SK-N-DZ (cell line): ENCODE data around the gene PRR5L.

Source experiments
- DNase-seq: peaks from one replicate; pipeline ENCODE4 v3.0.0-alpha.2; 2015; ENCODE audit warnings: low spot score

The PRR5L gene

DNA sequence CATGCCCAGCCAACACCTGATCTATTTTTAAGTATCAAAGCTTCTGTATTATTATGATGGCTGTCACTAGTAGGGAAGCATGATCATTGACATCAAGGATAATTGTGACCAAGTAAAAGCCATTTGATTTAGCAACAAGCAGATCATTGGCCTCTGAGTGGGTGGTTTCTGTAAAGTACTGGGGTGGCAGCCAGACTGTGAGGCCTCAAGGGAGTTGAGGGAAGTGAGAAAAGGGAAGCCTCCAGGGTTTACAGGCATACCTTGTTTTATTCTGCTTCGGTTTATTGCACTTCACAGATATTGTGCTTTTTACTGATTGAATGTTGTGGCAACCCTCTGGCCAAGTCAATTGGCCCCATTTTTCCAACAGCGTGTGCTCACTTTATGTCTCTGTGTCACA lies 60.1 kb downstream of the PRR5L start:
- no peak for DNase-seq

DNA sequence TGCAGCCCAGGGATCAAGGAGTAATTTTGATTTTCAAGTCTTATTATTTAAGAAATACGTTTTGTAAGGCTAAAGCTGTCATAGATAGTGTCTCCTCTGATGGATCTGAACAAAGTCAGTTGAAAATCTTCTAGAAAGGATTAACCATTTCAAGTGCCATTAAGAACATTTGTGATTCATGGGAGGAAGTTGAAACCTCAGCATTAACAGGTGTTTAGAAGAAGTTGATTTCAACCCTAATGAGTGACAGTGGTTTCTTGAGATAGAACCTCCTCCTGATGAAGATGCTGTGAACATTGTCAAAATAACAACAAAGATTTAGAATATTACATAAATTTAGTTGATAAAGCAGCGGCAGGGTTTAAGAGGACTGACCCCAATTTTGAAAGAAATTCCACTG lies 61.7 kb downstream of the PRR5L start:
- no peak for DNase-seq

GRCh38 chr11:36358436-36358835 lies 62.3 kb downstream of the PRR5L start:
- no peak for DNase-seq

DNA sequence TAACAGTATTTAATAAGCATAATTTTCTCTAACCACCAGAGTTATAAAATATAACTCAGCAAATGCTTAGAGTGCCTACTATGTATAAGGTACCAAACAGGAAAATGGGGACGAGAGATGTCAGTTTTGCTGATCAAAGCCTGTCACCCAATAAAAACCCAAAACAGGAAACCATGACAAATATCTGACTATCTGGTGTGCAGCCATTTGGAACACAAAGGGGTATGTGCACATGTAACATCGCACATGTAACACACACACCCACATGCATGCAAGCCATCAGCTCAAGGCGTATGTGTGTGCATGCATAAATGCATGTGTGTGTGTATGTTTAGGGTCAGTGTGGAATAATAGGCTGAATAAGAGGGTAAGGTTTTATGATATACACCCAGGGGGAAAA lies 64.2 kb downstream of the PRR5L start:
- no peak for DNase-seq

DNA sequence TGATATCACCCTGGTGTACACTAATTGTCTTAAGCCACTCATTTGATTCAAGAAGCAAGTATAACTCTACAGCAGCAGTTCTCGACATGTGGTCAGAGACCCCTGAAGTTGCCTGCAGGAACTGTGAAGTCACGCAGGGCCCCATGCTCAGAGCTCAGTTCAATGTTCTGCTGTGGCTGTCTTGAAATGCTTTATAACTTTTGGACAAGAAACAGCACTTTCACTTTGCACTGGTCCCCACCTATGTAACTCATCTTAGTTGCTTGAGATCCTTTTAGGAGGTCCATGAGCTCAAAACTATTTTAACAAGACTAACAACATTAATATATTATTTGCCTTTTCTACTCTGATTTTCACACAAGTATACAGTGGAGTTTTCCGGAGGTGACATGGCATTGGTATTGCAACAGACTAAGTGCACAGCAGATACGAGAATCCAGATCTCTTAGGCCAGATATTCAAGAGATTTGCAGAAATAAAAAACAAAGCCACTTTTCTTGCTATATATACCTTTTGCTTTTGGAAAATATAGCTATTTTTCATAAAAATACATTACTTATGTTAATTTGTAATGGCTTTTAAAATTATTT lies 64.8 kb downstream of the PRR5L start:
- DNase-seq: no peak

GRCh38 chr11:36361472-36361871 lies 65.4 kb downstream of the PRR5L start:
- DNase-seq: no peak

GRCh38 chr11:36361901-36362391 lies 65.9 kb downstream of the PRR5L start:
- no peak for DNase-seq

DNA sequence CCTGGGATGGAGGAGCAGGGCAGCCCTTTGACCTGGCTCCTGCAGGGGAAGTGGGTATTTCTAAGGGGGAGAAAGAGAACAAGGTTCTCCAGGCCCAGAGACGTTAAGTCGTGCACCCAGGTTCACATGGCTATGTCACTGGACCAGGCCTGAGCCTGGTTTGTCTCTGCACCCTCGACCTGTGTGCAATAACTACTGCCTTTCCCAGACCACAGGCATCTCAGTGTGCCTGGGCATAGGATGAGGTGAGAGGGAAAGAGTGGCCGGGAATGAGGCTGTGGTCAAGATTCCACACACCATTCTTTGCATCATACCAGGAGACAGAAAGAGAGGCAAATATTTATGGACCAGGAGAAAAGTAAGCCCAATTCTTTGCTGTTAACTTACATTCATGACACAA lies 66.8 kb downstream of the PRR5L start:
- DNase-seq: no peak

GRCh38 chr11:36363361-36364268 lies 67.5 kb downstream of the PRR5L start:
- DNase-seq: no peak

DNA sequence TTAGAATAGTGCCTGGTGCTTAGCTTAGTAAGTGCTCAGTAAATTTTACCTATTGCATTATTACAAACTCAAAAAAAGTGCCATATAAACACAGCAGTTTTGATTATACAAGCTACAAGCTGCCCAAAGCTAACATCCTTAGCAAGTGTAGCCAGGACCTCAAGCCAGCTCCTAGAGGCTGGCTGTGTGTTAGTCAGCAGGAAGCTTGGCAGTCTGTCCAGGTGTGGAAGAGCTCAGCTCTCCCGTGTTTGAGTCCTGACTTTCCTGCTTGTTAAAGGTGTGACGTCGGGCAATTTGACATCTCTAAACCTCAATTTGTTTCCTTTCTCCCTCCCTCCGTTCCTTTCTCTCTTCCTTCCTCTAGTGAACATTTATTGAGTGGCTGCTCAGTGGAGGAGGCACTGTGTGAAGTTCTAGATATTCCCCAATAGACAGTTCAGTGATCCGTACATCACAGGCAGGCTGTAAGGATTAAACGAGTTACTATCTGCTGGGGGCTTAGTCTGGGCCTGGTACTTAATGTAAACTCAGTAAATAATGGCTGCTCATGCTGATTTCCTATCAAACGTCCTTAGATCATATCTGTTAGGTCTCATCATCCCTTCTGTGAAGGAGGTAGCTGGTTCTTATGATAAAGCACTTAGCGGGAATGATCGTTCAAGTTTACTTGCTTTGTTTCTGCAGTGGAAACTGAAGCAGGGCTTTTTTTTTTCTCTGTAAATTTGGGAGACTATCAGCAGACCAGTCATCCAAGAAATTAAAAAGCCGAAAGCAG lies 68.7 kb downstream of the PRR5L start:
- DNase-seq: no peak

DNA sequence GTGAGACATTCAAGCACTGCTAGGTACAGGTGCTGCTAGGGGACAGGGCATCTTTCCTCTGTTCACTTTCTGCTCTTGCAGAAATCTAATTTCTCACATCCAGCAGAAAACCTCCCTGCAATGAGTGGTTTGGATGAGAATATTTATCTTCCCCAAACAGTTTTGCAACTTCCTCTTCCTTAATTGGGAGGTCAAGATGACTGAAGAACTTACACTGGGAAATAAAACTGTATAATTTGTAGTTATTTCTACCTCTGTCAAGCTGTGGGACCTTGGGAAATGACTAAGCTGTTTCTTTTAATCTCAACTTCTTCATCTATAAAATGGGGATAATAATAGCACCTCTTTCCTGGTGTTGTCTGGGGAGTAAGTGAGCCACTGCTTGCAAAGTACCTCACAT lies 69.8 kb downstream of the PRR5L start:
- DNase-seq: no peak

- no peak for DNase-seq
Measured at GRCh38 chr11:36367806-36368680, 72.0 kb downstream of the PRR5L start.

- no peak for DNase-seq
Measured at GRCh38 chr11:36371181-36371580, 75.1 kb downstream of the PRR5L start.

GRCh38 chr11:36371590-36371989 lies 75.5 kb downstream of the PRR5L start:
- no peak for DNase-seq

DNA sequence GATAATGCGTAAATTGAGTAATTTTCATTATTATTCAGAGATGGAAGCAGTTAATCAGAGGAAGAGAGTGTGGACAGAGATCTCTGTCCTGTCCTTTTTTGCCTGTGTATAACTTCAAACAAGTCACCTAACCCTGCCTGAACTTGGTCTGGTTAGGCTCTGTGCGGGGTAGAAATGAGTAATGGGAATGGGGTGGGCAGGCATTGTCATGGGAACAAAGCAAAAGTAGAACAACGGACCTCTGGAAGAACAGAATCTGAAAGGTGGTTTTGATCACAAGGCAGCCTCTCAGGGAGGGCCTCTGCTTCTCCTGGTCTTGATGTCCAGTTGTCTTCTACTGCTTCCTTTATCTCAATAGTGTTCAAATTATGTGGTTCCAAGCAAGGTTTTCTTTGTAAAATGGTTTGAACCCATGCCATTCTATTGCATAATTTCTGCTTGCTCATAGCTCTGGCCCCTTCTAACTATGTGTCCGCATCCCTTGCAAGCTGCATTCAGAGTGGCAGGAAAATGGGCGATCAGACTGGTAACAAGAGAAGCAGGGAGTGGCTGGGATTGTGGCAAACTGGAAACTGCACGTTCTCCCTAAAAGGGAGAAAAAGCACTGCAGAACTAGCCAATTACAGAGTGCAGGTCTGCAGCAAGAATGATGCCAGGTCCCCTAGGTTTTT lies 76.1 kb downstream of the PRR5L start:
- DNase-seq: no peak

GRCh38 chr11:36373016-36374010 lies 77.2 kb downstream of the PRR5L start:
- DNase-seq: no peak

DNA sequence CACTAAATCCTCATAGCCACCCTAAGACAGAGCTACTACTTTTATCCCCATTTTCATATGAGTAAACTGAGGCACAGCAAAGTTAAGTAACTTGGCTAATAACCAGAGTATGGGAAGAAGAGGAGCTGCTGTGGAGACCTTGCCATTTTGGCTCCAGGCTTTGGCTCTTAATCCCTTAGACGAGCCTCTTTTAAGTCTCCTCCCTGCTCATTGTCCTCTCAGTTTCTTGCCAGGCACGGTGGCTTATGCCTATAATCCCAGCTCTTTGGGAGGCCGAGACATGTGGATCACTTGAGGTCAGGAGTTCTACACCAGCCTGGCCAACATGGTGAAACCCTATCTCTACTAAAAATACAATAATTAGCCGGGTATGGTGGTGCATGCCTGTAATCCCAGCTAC lies 78.6 kb downstream of the PRR5L start:
- DNase-seq: no peak

GRCh38 chr11:36375353-36376008 lies 79.4 kb downstream of the PRR5L start:
- no peak for DNase-seq
